ENCODE results near the gene NAV3. TPM values are rescaled to one million over a fixed set of nuclear protein-coding genes. Genes with fewer than 3 reads are reported as not detected.

NAV3 gene
- total and polyA plus RNA-seq, 9 of the 15 experiments (the other 6 are each of a cell fraction or from before 2014, with no cell fraction given), result 0.04 TPM; not detected in 8

GRCh38 chr12:77850698-77851097 is 20.0 kb downstream of the NAV3 start:
- intact Hi-C loops (cut with micrococcal nuclease) (no loop called here), in situ Hi-C loops (cut with MboI) (no loop called here)
- DNase-seq (ENCODE audit: extremely low read depth in 1 of 4, low spot score in 3 of 4) (no peak), ATAC-seq (no peak), FAIRE-seq (no peak)
- Histone ChIP-seq H2AFZ (ENCODE audit: low read depth, low read length) (no peak overlapping the region), H3K79me2 (ENCODE audit: control insufficient read depth, insufficient read depth, low read length) (no peaks in the 10 kb centered on the region), H3K27ac (ENCODE audit: extremely low read depth, low read depth, low read length) (no peak overlapping the region), H3K36me3 (ENCODE audit: control insufficient read depth, insufficient read depth, low read length) (no peaks in the 10 kb centered on the region), H4K20me1 (replicated peaks; ENCODE audit: control insufficient read depth, insufficient read depth, low read length) (no peaks in the 10 kb centered on the region), H3K9me1 (ENCODE audit: control insufficient read depth, insufficient read depth, low read length) (no peaks in the 10 kb centered on the region), H3K9ac (ENCODE audit: insufficient read depth in 1 of 2, low read depth in 2 of 2, low read length in 2 of 2) (no peak overlapping the region), H3K9me3 (replicated peaks; ENCODE audit: control insufficient read depth, insufficient read depth, low read depth, low read length) (no peaks in the 10 kb centered on the region), H3K4me2 (ENCODE audit: insufficient read depth, low read length) (no peak overlapping the region), H3K27me3 (ENCODE audit: control insufficient read depth in 2 of 2, insufficient read depth in 2 of 2, low read length in 2 of 2) (no peaks in the 10 kb centered on the region), H3K4me1 (replicated peaks in 1 of 2; ENCODE audit: control insufficient read depth in 2 of 2, insufficient read depth in 2 of 2, low read length in 2 of 2) (no peaks in the 10 kb centered on the region), H3K4me3 (no peak overlapping the region)
- 0% methylated on average over 2 of the region's 2 CpGs for WGBS (ENCODE audit: insufficient coverage, low coverage, missing lambda C conversion rate)
- CTCF ChIA-PET (ENCODE audit: low intra/inter-chr PET ratio), result no interaction called here
- no TSS peak for BruUV-seq (replicated peaks)
- TF ChIP-seq OTX1 (CRISPR knock-in tag; IDR thresholded peaks at IDR 0.05) (no peak), RB1 (IDR thresholded peaks at IDR 0.05; ENCODE audit: low read depth) (no peak), HLTF (IDR thresholded peaks at IDR 0.05) (no peak)
- POLR2A ChIA-PET, result no interaction called here

GRCh38 chr12:77855548-77855947 is 24.9 kb downstream of the NAV3 start:
- in situ Hi-C loops (cut with MboI), result no loop called here
- CTCF ChIA-PET (ENCODE audit: low intra/inter-chr PET ratio), result no interaction called here
- TF ChIP-seq TGIF2 (CRISPR knock-in tag; IDR thresholded peaks at IDR 0.05) (no peak), HCFC1 (IDR thresholded peaks at IDR 0.05; ENCODE audit: low read depth, low read length) (no peak), NFE2 (IDR thresholded peaks at IDR 0.05; ENCODE audit: low read depth) (no peak), CBX3 (IDR thresholded peaks at IDR 0.05; ENCODE audit: borderline replicate concordance in 1 of 2, low read length in 2 of 2) (no peak), ZNF449 (CRISPR knock-in tag; IDR thresholded peaks at IDR 0.05) (no peak), FOXP4 (CRISPR knock-in tag; IDR thresholded peaks at IDR 0.05; ENCODE audit: borderline replicate concordance) (no peak), TAF9B (IDR thresholded peaks at IDR 0.05; ENCODE audit: partially characterized antibody) (no peak), NCOR1 (IDR thresholded peaks at IDR 0.05) (no peak), HDAC3 (IDR thresholded peaks at IDR 0.05; ENCODE audit: borderline replicate concordance, partially characterized antibody) (no peak)

More at GRCh38 chr12:77855548-77855947, 24.9 kb downstream of the NAV3 start:
- intact Hi-C loops (cut with micrococcal nuclease), result no loop called here
- no peak overlapping the region for H2AFZ ChIP-seq (ENCODE audit: low read depth, low read length)
- WGBS (ENCODE audit: insufficient coverage, low coverage, missing lambda C conversion rate), result 3% methylated on average over 5 of the region's 5 CpGs
- H3K79me2 ChIP-seq (ENCODE audit: control insufficient read depth, insufficient read depth, low read length), result no peaks in the 10 kb centered on the region
- H3K27me3 ChIP-seq (ENCODE audit: control insufficient read depth in 2 of 2, insufficient read depth in 2 of 2, low read length in 2 of 2), result no peaks in the 10 kb centered on the region
- POLR2A ChIA-PET, result no interaction called here
- H3K9me1 ChIP-seq (ENCODE audit: control insufficient read depth, insufficient read depth, low read length), result no peaks in the 10 kb centered on the region
- BruUV-seq (replicated peaks), result no TSS peak
- no peak for FAIRE-seq
- no peaks in the 10 kb centered on the region for H3K9me3 ChIP-seq (replicated peaks; ENCODE audit: control insufficient read depth, insufficient read depth, low read depth, low read length)
- no peak for DNase-seq (ENCODE audit: extremely low read depth in 1 of 4, low spot score in 3 of 4)
- no peaks in the 10 kb centered on the region for H3K36me3 ChIP-seq (ENCODE audit: control insufficient read depth, insufficient read depth, low read length)
- no peak overlapping the region for H3K4me3 ChIP-seq
- H3K4me2 ChIP-seq (ENCODE audit: insufficient read depth, low read length), result no peak overlapping the region
- no peak overlapping the region for H3K9ac ChIP-seq (ENCODE audit: insufficient read depth in 1 of 2, low read depth in 2 of 2, low read length in 2 of 2)
- H4K20me1 ChIP-seq (replicated peaks; ENCODE audit: control insufficient read depth, insufficient read depth, low read length), result no peaks in the 10 kb centered on the region
- no peaks in the 10 kb centered on the region for H3K4me1 ChIP-seq (replicated peaks in 1 of 2; ENCODE audit: control insufficient read depth in 2 of 2, insufficient read depth in 2 of 2, low read length in 2 of 2)
- no peak for ATAC-seq
- H3K27ac ChIP-seq (ENCODE audit: extremely low read depth, low read depth, low read length), result no peak overlapping the region
